ENCODE results near the gene IL31RA.

GRCh38 chr5:55966284-55966683, 115.1 kb downstream of the IL31RA start:
- TF ChIP-seq CTCF (IDR thresholded peaks at IDR 0.05) (no peak), POLR2A (IDR thresholded peaks at IDR 0.05) (no peak)
